Measurements from ENCODE around the gene GNB1L.

DNA sequence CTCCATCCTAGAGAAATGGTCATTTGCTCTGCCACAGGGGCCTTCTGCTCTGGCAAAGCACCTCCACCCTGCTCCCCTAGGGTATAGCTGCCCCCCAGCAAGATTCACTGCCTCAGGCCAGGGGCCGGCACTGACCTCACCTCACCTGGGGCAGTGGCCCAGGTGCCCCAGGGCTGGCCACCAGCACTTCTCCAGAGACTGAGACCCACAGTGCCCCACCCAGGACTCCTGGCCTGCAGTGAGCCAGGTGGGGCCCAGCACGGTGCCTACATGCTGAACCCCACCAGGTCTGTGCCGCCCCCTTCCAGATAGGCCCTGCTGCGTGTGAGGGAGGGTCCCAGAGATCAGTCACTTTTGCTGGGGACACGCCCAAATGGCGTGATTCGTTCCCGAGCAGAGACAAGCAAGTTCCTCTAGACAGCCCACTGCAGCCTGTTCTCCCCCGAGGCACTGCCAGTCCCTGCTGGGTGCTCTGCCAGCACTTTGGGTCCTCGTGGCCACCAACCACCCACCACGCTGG is 10.8 kb downstream of the GNB1L start:
- TF ChIP-seq, protein P1, sequence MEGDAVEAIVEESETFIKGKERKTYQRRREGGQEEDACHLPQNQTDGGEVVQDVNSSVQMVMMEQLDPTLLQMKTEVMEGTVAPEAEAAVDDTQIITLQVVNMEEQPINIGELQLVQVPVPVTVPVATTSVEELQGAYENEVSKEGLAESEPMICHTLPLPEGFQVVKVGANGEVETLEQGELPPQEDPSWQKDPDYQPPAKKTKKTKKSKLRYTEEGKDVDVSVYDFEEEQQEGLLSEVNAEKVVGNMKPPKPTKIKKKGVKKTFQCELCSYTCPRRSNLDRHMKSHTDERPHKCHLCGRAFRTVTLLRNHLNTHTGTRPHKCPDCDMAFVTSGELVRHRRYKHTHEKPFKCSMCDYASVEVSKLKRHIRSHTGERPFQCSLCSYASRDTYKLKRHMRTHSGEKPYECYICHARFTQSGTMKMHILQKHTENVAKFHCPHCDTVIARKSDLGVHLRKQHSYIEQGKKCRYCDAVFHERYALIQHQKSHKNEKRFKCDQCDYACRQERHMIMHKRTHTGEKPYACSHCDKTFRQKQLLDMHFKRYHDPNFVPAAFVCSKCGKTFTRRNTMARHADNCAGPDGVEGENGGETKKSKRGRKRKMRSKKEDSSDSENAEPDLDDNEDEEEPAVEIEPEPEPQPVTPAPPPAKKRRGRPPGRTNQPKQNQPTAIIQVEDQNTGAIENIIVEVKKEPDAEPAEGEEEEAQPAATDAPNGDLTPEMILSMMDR (IDR thresholded peaks at IDR 0.05; ENCODE audit: insufficient read depth, low read length): no peak
- TF ChIP-seq, protein P2, sequence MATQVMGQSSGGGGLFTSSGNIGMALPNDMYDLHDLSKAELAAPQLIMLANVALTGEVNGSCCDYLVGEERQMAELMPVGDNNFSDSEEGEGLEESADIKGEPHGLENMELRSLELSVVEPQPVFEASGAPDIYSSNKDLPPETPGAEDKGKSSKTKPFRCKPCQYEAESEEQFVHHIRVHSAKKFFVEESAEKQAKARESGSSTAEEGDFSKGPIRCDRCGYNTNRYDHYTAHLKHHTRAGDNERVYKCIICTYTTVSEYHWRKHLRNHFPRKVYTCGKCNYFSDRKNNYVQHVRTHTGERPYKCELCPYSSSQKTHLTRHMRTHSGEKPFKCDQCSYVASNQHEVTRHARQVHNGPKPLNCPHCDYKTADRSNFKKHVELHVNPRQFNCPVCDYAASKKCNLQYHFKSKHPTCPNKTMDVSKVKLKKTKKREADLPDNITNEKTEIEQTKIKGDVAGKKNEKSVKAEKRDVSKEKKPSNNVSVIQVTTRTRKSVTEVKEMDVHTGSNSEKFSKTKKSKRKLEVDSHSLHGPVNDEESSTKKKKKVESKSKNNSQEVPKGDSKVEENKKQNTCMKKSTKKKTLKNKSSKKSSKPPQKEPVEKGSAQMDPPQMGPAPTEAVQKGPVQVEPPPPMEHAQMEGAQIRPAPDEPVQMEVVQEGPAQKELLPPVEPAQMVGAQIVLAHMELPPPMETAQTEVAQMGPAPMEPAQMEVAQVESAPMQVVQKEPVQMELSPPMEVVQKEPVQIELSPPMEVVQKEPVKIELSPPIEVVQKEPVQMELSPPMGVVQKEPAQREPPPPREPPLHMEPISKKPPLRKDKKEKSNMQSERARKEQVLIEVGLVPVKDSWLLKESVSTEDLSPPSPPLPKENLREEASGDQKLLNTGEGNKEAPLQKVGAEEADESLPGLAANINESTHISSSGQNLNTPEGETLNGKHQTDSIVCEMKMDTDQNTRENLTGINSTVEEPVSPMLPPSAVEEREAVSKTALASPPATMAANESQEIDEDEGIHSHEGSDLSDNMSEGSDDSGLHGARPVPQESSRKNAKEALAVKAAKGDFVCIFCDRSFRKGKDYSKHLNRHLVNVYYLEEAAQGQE (IDR thresholded peaks at IDR 0.05; ENCODE audit: insufficient replicate concordance, low read depth): no peak
- TF ChIP-seq POLR2AphosphoS5 (IDR thresholded peaks at IDR 0.05; ENCODE audit: low read depth) (no peak), SPI1 (IDR thresholded peaks at IDR 0.05; ENCODE audit: borderline replicate concordance, low read depth) (no peak), GABPA (IDR thresholded peaks at IDR 0.05; ENCODE audit: low read depth) (no peak)
